Right atrium auricular region (tissue), 2 donors: ENCODE measurements around the gene METTL25B. TPM values are rescaled to one million over a fixed set of nuclear protein-coding genes. Genes with fewer than 3 reads are reported as not detected.

Experiments
- DNase-seq: peaks from one replicate; pipeline ENCODE4 v3.0.0-alpha.2; 2019; ENCODE audit warnings: low spot score
- H3K27ac ChIP-seq, 2 donors: fragments of 200-600 bp; sonication (generic); 1 replicate in 1 of 2; 2 replicates in 1 of 2; pipeline ENCODE4 v1.5.1; 2016 to 2019
- H3K27me3 ChIP-seq, 2 donors: fragments of 200-600 bp; sonication (generic); one replicate each; pipeline versions ENCODE4 v1.5.1 to v1.6.0; 2017 to 2019
- H3K36me3 ChIP-seq: fragments of 200-600 bp; sonication (generic); one replicate; pipeline ENCODE4 v1.5.1; 2016
- H3K4me1 ChIP-seq, 2 donors: fragments of 200-600 bp; sonication (generic); one replicate each; pipeline versions ENCODE4 v1.5.1 to v1.6.0; 2017 to 2019
- H3K4me3 ChIP-seq, 2 donors: fragments of 200-600 bp; sonication (generic); 1 replicate in 1 of 2; 2 replicates in 1 of 2; pipeline ENCODE4 v1.5.1; 2017 to 2019; ENCODE audit warnings: mild to moderate bottlenecking in 1 of 2, moderate library complexity in 1 of 2
- H3K9me3 ChIP-seq, 2 donors: fragments of 200-600 bp; sonication (generic); one replicate each; pipeline ENCODE4 v1.5.1; 2019
- total RNA-seq, 2 donors: library from RNA; depleted of rRNA; stranded (reverse); fragments of >200 nt; gene quantifications; one replicate each; pipeline ENCODE4 v1.1.0, GENCODE V29; 2016
- TF ChIP-seq, protein P1 (sequence below), 2 donors: fragments of 200-600 bp; sonication (generic); IDR thresholded peaks; one replicate each; pipeline ENCODE4 v1.5.1; 2019; ENCODE audit warnings: antibody characterized with exemption in 2 of 2

METTL25B gene
- total RNA-seq, 2 donors from 2014 or later: 7.4 to 15.6 TPM

- Histone ChIP-seq H3K36me3 (no peaks in the 10 kb centered on the region), H3K9me3 (no peaks in the 10 kb centered on the region), H3K4me3 (no peak overlapping the region), H3K27me3 (peaks cover 0 to 5% of the 10 kb centered on the region in 2 donors), H3K27ac (peak overlapping the region; percentile 76 to 78), H3K4me1 (peaks cover 0 to 46% of the 10 kb centered on the region in 2 donors)
- no peak for DNase-seq
- TF ChIP-seq, protein P1, sequence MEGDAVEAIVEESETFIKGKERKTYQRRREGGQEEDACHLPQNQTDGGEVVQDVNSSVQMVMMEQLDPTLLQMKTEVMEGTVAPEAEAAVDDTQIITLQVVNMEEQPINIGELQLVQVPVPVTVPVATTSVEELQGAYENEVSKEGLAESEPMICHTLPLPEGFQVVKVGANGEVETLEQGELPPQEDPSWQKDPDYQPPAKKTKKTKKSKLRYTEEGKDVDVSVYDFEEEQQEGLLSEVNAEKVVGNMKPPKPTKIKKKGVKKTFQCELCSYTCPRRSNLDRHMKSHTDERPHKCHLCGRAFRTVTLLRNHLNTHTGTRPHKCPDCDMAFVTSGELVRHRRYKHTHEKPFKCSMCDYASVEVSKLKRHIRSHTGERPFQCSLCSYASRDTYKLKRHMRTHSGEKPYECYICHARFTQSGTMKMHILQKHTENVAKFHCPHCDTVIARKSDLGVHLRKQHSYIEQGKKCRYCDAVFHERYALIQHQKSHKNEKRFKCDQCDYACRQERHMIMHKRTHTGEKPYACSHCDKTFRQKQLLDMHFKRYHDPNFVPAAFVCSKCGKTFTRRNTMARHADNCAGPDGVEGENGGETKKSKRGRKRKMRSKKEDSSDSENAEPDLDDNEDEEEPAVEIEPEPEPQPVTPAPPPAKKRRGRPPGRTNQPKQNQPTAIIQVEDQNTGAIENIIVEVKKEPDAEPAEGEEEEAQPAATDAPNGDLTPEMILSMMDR (IDR thresholded peaks at IDR 0.05): no peak
Measured at GRCh38 chr1:156707417-156708217, 20.7 kb upstream of the METTL25B start.

GRCh38 chr1:156708218-156708661 lies 20.0 kb upstream of the METTL25B start:
- peaks cover 0 to 5% of the 10 kb centered on the region in 2 donors for H3K27me3 ChIP-seq
- H3K9me3 ChIP-seq: no peaks in the 10 kb centered on the region
- TF ChIP-seq, protein P1 (IDR thresholded peaks at IDR 0.05): no peak
- H3K4me1 ChIP-seq: peaks cover 0 to 46% of the 10 kb centered on the region in 2 donors
- H3K36me3 ChIP-seq: no peaks in the 10 kb centered on the region
- no peak for DNase-seq
- H3K27ac ChIP-seq: peak overlapping the region; percentile 16 to 40
- H3K4me3 ChIP-seq: no peak overlapping the region

DNA sequence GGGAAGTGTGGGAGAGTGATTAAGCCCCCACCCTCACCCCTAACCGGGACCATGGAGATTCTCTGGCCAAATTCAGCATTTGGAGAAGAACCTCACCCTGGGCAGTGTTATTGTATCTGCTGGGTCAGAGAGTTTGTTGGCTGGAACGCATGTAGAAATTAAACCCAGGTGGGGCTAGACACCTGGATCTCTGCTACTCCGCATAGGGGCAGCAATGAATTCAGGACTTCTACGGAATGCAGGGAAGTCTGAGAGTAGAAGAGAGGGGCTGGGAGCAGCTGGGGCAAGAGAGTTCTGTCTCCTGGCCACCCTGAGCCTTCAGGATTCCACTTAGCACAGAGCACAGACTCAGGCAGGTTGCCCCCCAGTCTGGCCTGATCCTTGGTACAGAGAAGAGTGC lies 19.2 kb upstream of the METTL25B start:
- Histone ChIP-seq H3K27ac (peak overlapping the region in 1 of 2 donors; percentile 14), H3K4me3 (no peak overlapping the region), H3K4me1 (peaks cover 0 to 46% of the 10 kb centered on the region in 2 donors), H3K9me3 (no peaks in the 10 kb centered on the region), H3K27me3 (no peaks in the 10 kb centered on the region), H3K36me3 (no peaks in the 10 kb centered on the region)
- DNase-seq: no peak
- TF ChIP-seq, protein P1 (IDR thresholded peaks at IDR 0.05): no peak

DNA sequence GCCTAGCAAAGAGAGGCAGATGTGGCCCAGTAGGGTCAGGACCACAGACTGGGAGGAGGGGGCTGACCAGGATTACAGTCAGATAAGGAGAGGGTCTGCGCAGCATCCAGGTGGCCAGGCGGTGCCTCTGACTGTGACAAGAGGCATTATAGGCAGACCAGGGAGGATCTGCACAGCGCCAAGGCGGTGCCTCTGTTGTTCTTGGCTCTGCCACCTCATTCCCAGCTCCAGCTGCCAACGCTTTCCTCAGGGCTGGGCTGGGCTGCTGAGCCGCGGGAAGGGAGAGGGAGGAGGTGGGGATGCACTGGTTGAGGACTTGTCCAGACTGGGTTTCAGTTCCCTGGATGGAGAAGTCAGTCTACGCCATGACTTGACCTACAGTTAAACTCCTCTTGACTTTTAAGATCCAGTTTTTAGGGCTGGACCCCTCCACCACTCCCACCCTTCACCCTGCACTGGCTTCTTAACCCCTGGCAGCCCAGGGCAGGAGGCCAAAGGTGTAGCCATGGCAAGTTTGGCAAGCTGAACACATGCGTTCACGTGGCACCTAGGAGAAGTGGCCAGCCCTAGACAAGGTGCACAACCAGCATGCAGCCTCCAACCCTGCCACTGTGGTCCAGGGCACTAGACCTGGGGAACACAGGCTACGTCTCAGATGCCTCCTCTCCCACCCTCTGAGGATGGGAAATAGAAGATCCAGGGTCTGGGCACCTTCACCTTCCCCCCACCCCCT lies 18.3 kb upstream of the METTL25B start:
- DNase-seq: peak; percentile 79
- TF ChIP-seq, protein P1 (IDR thresholded peaks at IDR 0.05): no peak
- H3K27ac ChIP-seq: peak overlapping the region in 1 of 2 donors; percentile 14
- no peaks in the 10 kb centered on the region for H3K36me3 ChIP-seq
- no peaks in the 10 kb centered on the region for H3K9me3 ChIP-seq
- peaks cover 0 to 37% of the 10 kb centered on the region in 2 donors for H3K4me1 ChIP-seq
- H3K27me3 ChIP-seq: no peaks in the 10 kb centered on the region
- H3K4me3 ChIP-seq: no peak overlapping the region

DNA sequence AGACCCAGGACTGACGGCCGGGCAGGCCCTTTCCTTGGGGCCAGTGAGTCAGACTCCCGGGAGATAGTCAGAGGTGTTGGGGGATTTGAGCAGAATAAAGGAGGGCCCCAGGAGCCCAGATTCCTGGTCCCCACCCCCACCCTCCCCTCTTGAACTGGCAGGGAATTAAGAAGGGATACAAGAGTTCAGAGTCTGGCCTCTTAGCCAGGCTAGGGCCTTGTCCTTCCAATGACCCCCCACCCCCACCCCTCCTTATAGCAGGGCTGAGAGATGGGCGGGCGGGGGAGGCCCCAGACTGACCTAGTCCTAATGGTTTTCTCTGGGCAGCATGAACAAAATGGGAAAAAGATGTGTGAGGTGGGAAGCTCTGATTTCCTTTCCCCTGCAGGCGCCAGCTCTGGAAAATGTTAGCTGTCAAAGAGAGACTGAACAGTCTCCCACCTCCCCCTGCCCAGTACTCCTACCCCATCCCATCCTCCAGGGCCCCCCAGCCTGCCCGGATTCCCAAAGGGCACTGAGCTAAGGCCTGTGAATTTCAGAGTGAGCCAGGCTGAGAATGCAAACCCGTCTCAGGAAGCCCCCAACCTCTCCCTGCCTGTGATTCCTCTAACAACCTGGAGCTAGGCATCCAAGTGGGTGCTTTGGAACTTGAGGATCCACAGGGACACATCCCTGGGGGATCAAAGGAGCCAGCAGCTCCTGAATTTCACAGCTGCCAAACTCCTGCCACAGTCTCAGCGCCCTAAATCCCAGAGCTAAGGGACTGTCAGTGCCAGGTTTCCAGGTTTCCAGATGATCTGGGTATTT lies 17.1 kb upstream of the METTL25B start:
- Histone ChIP-seq H3K9me3 (no peaks in the 10 kb centered on the region), H3K36me3 (no peaks in the 10 kb centered on the region), H3K27ac (no peak overlapping the region), H3K4me1 (peaks cover 0 to 24% of the 10 kb centered on the region in 2 donors), H3K4me3 (no peak overlapping the region), H3K27me3 (no peaks in the 10 kb centered on the region)
- DNase-seq: no peak
- TF ChIP-seq, protein P1 (IDR thresholded peaks at IDR 0.05): no peak
